Muscle of back (tissue), 11 donors: Measurements from ENCODE around the gene NSUN6. TPM values are rescaled to one million over a fixed set of nuclear protein-coding genes. Genes with fewer than 3 reads are reported as not detected.
"Not testable (repeated sequence)": the region's sequence is repeated elsewhere in the genome, so short reads cannot be mapped to it uniquely, and the experiment has no call there.

Experiments
- DNase-seq, 3 donors: peaks; one replicate each; pipeline versions ENCODE4 v3.0.0 to v3.0.0-alpha.2; 2013
- polyA plus RNA-seq, 10 donors: library from polyadenylated mRNA; unstranded; fragments of 120-200 nt; gene quantifications; one replicate each; pipeline ENCODE4 v1.2.1, GENCODE V29; 2013; ENCODE audit not compliant: insufficient read length in 10 of 10

Gene NSUN6
- polyA plus RNA-seq, 10 donors = 8.4 to 24.0 (median 11.7) TPM

DNA sequence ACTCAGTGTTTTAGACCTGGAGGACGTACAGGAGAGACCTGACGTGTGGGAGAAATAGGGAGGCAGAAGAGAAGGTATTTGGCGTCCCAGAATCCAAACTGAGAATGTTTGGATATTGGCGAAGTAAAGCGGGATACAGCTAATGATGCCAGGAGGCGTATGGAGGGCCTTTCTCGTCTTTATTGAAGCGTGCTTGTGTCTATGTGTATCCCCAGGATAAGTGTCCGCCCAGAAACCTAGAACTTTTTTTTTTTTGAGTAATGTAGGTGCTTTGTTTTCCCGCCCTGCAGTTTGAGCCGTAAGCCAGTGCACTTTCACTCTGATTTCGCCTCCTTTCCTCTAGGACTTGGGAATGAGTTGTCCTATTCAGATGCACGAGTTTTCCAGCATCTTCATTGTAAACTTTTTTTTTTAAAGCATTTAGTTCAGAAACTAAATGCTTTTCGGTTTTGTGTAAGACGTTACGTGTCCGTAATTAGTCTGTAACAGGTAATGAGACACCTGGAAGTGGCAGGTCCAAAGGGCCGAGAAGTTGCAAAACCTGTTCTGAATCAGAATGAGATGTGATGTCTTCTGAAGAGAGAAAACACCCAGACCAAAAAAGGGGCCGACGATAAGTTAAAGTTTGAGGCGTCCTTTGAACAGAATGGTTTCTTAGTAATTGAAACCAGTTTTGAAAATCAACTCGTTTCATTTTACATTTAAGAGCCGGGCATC, 8.6 kb upstream of the NSUN6 start:
- peak in 2 of 3 donors; percentile 18 to 20 for DNase-seq

DNA sequence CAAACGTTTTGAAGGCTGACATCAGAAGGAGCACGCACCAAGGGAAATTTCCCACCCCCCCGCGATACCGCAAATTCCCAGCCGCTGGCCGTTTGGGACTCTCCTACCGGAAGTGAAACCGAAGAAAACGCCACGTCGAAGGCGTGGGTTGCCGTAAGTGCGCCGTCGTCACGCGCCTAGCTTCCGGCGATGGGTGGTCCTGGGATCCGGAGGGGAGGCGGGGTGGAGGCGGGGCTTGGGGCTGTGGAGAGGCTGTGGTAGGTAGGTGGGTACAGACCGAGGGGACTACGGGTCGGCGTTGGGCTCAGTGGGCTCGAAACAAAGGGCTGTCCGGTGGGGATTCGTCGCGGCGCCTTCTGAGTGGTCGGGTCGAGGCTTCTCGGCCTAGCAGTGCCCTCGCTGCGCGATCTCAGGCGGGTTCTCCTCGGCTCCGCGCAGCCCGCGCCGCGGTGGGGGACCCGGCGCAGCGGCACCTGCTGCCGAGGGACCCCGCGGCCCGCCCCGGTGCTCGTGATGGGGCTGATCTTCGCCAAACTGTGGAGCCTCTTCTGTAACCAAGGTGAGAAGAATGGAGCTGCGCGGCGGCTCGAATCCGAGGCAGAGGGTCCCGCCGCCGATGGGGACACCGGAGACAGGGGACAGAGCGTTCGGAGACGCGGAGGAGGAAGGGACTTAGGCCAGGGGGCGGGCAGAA, 7.9 kb upstream of the NSUN6 start, which contains the start of gene ARL5B:
Gene ARL5B, plus strand, starts transcription at position 307 of the 694 bp plus-strand sequence. Its CDS starts 207 bp downstream, at position 514.
- DNase-seq = peak; percentile 98 to 99 (median 99)

DNA sequence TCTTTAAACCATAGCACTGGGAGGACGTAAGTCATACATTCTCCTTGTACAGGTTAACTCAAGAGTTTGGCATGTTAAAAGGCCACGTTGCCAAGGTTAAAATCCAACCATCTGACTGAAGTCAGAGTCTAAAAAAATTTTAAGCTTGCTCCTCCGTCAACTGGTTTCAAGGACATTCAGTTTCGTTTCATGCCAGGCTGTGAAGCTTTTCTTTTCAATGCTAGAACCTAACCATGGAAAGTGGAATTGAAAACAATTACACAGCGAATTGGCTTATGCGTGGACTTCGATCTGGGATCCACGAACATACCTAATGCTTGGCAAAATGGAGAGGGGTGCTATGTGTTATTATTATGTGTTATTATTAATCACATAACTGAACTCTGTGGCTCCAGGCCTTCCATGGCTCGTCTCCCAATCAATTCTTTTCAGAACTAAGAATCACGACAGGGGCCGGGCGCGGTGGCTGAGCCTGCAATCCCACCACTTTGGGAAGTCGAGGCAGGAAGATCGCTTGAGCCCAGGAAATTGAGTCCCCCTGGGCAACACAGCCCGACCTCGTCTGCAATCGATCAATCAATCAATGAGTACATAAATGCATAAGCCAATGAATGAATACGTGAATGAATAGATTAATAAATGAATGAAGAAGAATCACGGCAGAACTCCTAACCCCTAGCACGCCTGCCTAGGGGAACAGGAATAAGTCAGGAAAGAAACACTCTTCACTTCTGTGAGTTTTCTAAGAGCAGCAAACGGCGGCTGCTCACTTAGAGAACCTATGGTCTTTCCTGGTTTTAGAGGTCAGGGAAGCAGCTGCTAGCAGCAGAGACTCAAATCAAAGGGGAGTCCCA, 7.1 kb upstream of the NSUN6 start:
- peak in 2 of 3 donors; percentile 35 to 74 for DNase-seq

DNA sequence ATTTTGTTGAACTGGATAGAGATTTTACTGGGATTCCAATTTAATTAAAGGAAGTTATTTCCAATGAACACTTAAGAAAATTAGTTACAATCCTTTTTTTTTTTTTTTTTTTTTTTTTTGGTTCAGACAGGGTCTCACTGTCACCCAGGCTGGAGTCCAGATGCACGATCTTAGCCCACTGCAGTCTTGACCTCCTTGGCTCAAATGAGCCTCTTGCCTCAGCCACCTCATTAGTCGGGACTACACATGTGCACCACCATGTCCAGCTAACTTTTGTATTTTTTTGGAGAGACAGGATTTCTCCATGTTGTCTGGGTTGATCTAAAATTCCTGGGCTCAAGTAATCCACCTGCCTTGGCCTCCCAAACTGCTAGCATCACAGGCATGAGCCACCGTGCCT, 5.3 kb upstream of the NSUN6 start:
- DNase-seq = no peak

DNA sequence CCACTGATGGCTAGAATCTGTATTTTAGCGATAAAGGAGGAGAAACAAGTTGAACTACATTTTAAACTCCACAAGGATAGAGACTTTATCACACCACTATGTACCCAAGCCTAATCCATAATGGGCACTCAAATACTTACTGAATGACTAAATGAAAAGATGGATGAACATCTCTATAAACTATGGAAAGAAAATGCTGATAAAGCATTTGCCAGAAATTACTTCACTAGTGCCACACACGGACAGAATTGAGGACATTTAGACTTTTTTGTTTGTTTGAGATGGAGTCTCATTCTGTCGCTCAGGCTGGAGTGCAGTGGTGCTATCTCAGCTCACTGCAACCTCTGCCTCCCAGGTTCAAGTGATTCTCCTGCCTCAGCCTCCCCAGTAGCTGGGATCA, 1.7 kb upstream of the NSUN6 start:
- no peak for DNase-seq

DNA sequence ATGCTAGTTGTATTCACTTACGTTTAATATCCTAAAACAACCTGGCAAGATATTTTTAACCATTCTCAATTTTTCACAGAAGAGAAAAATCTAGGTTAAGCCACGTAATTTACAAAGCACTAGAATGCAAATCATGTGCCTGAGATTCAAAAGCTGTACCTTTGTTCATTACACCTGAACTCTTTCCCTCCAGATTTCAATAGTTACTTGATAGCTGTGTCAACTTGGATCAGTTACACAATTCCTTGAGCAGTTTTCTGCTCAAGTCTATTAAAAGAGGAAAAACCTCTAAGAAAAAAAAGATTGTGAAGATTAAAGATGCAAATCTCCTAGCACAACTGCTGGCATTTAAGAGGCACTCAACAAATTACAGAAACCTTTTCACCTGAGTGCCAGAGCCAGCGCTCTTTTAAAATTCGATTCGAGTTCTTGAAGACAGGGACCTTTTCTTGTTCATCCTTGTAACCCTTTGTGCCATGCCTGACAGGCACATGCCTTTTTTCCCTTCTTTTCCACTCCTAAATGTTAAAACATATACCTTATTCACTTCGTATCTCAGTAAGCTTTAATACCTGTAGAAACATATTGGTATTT, 886 bp downstream of the NSUN6 start:
- peak in 1 of 3 donors; percentile 15 for DNase-seq

DNA sequence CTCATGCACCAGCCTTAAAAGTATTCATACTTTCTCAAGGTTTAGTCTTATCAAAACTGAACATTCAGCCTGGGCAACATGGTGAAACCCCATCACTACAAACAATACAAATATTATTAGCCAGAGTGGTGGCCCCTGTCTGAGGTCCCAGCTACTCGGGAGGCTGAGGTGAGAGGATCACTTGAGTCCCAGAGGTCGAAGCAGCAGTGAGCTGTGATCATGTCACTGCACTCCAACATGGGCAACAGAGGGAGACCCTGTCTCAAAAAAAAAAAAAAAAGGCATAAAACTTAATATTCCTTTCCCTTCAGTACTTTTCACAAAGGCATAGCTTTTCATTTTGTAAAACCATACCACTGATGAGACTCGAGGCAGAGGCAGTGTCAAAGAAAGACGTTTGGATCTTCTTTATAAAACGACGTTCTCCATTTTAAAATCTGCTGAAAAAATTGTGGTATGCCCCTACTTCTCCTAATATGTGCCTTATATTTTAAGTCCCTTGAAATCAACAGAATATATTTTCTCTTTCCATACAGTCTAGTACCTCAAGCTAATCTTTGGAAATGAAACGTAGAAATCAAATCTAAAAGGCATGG, 1.9 kb downstream of the NSUN6 start:
- no peak for DNase-seq

DNA sequence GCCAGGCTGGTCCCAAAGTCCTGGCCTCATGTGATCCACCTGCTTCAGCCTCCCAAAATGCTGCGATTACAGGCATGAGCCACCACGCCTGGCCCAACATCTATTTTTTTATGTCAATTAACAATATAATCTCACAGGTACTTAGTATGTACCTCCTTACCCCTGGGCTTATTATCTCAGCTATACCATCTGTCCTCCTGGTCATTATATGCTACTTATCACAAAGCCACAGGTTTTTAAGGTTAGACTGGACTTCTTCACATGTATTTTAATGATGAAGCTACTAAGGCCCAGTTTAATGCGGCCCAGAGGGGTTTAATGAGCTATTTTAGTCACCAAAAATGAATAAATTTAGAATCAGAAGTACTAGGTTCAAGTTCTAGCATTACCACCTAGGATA, 3.4 kb downstream of the NSUN6 start:
- no peak for DNase-seq

DNA sequence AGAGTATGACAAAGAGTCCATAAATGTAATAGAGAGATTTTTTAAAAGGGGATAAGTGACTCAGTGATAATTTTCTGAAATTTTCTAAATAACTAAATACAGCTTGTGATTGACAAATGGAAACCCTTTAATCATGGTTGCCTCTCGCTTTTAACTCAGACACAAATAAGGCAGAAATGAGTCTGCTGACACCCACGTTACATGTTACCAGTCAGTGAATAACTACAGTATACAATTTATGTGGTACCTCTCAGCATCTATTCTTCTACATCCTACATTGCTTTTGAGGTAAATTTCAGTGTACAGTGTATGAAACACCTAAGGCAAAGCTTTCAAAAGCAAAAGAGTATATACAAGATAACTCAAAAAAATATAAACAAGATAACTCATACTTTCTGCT, 4.2 kb downstream of the NSUN6 start:
- no peak for DNase-seq

DNA sequence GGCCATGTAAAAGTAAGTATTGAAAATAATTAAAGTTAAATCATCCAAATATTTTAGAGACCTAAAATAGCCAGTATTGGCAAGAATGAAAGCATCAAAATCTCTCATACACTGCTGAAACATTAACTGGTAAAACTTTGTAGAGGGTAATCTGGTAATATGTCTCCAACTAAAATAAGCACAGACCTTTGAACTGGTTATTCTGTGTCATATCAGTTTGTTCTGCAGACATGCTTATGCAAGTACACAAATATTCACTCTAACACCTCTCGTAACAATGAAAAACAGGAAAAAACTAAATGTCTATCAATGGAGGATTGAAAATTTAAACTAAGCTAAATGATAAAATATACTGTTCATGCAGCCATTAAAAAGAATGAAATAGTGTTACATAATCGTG, 11.7 kb downstream of the NSUN6 start:
- not testable (repeated sequence) for DNase-seq

DNA sequence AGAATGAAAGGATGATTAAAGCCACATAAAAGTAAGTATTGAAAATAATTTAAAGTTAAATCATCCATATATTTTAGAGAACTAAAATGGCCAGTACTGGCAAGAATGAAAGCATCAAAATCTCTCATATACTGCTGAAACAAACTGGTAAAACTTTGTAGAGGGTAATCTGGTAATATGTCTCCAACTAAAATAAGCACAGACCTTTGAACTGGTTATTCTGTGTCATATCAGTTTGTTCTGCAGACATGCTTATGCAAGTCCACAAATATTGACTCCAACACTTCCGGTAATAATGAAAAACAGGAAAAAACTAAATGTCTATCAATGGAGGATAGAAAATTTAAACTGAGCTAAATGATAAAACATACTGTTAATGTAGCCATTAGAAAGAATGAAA, 14.0 kb downstream of the NSUN6 start:
- not testable (repeated sequence) for DNase-seq

DNA sequence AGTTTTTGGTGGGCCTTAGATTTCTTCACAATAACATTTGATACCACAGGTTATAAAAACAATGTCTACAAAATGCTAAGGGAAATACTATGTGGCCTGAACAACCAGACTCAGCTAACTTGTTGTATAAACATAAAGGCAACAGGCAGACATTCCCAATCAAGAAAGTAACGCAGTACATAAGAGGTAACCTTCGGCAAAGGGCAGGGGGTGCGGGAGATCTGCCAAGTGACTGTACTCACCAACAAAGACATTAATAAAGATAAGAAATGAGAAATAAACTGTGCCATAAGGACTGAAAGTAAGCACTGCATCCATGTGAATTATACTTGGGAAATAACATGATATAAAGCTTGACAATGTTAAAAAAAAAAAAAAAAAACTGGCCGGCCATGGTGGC, 15.4 kb downstream of the NSUN6 start:
- no peak for DNase-seq

DNA sequence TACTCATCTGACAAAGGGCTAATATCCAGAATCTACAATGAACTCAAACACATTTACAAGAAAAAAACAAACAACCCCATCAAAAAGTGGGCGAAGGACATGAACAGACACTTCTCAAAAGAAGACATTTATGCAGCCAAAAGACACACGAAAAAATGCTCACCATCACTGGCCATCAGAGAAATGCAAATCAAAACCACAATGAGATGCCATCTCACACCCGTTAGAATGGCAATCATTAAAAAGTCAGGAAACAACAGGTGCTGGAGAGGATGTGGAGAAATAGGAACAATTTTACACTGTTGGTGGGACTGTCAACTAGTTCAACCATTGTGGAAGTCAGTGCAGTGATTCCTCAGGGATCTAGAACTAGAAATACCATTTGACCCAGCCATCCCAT, 18.9 kb downstream of the NSUN6 start:
- not testable (repeated sequence) for DNase-seq

DNA sequence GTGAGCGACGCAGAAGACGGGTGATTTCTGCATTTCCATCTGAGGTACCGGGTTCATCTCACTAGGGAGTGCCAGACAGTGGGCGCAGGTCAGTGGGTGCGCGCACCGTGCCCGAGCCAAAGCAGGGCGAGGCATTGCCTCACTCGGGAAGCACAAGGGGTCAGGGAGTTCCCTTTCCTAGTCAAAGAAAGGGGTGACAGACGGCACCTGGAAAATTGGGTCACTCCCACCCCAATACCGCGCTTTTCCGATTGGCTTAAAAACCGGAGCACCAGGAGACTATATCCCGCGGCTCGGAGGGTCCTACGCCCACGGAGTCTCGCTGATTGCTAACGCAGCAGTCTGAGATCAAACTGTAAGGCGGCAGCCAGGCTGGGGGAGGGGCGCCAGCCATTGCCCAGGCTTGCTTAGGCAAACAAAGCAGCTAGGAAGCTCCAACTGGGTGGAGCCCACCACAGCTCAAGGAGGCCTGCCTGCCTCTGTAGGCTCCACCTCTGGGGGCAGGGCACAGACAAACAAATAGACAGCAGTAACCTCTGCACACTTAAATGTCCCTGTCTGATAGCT, 23.9 kb downstream of the NSUN6 start:
- DNase-seq = peak in 2 of 3 donors; percentile 37 to 78

DNA sequence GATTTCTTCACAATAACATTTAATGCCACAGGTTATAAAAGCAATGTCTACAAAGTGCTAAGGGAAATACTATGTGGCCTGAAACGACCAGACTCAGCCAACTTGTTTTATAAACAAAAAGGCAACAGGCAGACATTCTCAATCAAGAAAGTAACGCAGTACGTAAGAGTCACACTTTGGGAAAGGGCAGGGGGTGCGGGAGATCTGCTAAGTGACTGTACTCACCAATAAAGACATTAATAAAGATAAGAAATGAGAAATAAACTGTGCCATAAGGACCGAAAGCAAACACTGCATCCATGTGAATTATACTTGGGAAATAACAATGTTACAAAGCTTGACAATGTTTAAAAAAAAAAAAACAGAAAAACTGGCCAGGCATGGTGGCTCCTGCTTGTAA, 25.5 kb downstream of the NSUN6 start:
- no peak for DNase-seq

DNA sequence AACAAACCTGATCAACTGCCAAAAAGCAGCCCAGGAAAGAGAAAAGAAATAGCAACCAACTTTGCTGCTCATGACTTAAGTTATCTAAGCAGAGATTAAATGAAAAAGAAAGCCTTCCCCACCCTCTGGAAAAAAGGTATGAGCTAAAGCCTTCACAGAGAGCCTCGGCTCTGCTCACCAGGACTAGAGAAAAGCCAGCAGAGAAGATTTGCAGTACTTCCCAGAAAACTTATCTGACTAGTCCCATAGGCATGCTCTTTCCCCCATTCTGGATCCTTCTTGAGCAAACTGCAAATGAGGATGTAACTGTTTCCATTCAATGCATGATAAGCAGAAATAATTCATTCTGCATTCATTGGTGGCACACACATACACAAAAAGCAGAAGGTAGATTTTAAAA, 27.7 kb downstream of the NSUN6 start:
- DNase-seq = not testable (repeated sequence)

DNA sequence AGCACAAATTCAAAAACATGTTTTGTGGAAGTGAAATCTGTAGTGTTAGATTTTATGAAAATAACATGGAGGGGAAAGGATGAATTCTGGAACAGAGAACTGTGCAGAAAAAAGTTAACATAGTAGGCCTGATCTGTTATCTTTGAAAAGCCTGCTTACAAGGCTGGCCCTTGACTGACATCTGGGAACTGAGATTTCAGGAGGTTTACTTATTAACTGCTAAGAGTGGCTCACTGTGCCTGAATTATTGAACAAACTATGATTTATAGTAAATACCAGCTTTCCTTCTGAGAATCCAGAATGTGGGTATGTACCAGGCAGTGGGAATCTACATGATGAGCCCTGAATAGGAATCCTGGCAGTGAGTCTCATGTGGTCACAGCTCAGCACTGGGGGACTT, 30.5 kb downstream of the NSUN6 start:
- no peak for DNase-seq

DNA sequence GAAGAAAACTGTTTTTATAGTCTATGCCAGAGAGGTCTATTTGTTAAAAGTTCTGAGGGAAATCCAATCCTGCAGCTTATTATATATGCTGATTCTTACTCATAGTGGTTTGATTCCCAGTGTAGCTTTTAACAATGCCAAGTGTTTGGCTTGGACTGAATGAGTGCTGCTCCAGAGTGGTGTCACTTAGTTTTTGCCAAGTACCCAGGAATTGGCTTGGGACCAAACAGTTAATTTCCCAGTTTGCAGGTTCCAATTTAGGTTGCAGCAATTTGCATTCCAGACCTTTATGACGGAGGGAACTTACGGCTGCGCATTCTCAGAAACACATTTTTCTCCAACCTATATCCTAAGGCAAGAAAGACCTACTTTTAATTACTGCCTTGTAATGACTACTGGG, 32.4 kb downstream of the NSUN6 start:
- DNase-seq = no peak

DNA sequence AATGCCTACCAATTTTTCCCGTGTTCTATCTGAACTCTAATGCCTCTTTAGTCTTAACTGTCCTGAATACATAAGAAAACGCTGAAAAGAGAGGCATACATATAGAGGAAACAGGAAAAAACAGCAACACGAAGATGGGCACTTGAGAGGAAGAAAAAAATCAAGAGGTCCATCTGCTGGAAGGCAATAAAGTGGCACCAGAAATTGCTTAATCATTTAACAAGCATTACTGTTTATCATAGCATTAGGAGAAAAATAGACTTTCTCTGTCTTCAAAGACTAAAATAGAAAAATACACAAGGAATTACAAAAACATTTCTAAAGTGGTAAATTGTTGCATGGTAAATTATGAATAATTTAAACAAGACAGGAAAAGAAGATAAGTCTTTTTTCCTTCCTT, 35.0 kb downstream of the NSUN6 start:
- no peak for DNase-seq

DNA sequence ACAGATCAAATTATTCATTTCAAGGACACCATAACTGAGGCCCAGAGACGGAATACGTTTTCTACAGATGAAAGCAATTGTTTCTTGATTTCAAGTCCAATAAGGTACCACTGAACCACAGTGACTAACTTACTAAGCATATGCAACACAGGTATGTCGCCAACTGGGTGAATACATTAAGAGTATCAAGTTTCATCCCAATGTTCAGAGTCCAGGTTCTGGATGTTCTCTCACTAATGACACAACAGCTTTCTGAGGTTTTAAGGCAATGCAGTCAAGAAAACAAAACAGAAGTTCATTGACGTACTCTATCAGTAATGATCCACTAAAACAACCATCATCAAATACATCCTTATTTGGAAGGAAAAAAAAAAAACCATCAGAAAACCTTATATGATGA, 35.8 kb downstream of the NSUN6 start:
- no peak for DNase-seq

DNA sequence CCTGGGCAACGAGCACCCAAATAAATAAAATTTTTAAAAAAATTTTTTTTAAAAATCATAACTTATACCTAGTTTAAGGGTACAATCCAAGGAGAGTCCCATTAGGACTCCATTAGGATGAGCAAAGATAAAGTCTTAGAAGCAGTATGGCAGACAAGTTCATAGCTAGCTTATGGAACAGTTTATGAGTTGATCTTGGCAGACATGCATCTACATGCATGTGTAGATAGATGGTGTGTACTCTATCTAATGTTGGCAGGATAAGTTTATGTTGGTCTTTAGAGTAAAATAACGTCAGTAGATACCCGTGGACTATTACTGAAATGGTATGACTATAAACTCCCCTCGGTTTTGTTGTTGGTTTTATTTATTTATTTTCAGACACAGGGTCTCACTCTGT, 40.2 kb downstream of the NSUN6 start:
- DNase-seq = no peak
